ENCODE measurements around the gene TYW1.
"Not testable (repeated sequence)": the region's sequence is repeated elsewhere in the genome, so short reads cannot be mapped to it uniquely, and the experiment has no call there.

Gene TYW1

GRCh38 chr7:67111342-67111741, 114.7 kb downstream of the TYW1 start:
- H3K9ac ChIP-seq (ENCODE audit: low read depth in 1 of 2, low read length in 2 of 2); H3K27me3 ChIP-seq (ENCODE audit: control insufficient read depth in 2 of 2, insufficient read depth in 2 of 2, low read length in 2 of 2); H3K9me3 ChIP-seq (ENCODE audit: control insufficient read depth in 2 of 2, low read length in 2 of 2); H3K4me1 ChIP-seq (ENCODE audit: control insufficient read depth in 2 of 2, insufficient read depth in 2 of 2, low read length in 2 of 2); H3K36me3 ChIP-seq (ENCODE audit: control insufficient read depth in 2 of 2, insufficient read depth in 2 of 2, low read length in 2 of 2); H3K27ac ChIP-seq (ENCODE audit: low read depth in 2 of 2, low read length in 2 of 2); H3K4me3 ChIP-seq (ENCODE audit: low read length in 2 of 2): not testable (repeated sequence)

- not testable (repeated sequence) for H3K27ac ChIP-seq (ENCODE audit: low read depth in 2 of 2, low read length in 2 of 2); H3K9ac ChIP-seq (ENCODE audit: low read depth in 1 of 2, low read length in 2 of 2); H3K36me3 ChIP-seq (ENCODE audit: control insufficient read depth in 2 of 2, insufficient read depth in 2 of 2, low read length in 2 of 2); H3K4me3 ChIP-seq (ENCODE audit: low read length in 2 of 2); H3K27me3 ChIP-seq (ENCODE audit: control insufficient read depth in 2 of 2, insufficient read depth in 2 of 2, low read length in 2 of 2); H3K4me1 ChIP-seq (ENCODE audit: control insufficient read depth in 2 of 2, insufficient read depth in 2 of 2, low read length in 2 of 2); H3K9me3 ChIP-seq (ENCODE audit: control insufficient read depth in 2 of 2, low read length in 2 of 2)
Measured at GRCh38 chr7:67114483-67115246, 118.0 kb downstream of the TYW1 start.

GRCh38 chr7:67120491-67120890, 123.9 kb downstream of the TYW1 start:
- H3K36me3 ChIP-seq (ENCODE audit: control insufficient read depth in 2 of 2, insufficient read depth in 2 of 2, low read length in 2 of 2); H3K27me3 ChIP-seq (ENCODE audit: control insufficient read depth in 2 of 2, insufficient read depth in 2 of 2, low read length in 2 of 2); H3K27ac ChIP-seq (ENCODE audit: low read depth in 2 of 2, low read length in 2 of 2); H3K4me1 ChIP-seq (ENCODE audit: control insufficient read depth in 2 of 2, insufficient read depth in 2 of 2, low read length in 2 of 2); H3K9me3 ChIP-seq (ENCODE audit: control insufficient read depth in 2 of 2, low read length in 2 of 2); H3K4me3 ChIP-seq (ENCODE audit: low read length in 2 of 2); H3K9ac ChIP-seq (ENCODE audit: low read depth in 1 of 2, low read length in 2 of 2): not testable (repeated sequence)

GRCh38 chr7:67128257-67128656, 131.6 kb downstream of the TYW1 start:
- not testable (repeated sequence) for H3K27me3 ChIP-seq (ENCODE audit: control insufficient read depth in 2 of 2, insufficient read depth in 2 of 2, low read length in 2 of 2); H3K4me3 ChIP-seq (ENCODE audit: low read length in 2 of 2); H3K27ac ChIP-seq (ENCODE audit: low read depth in 2 of 2, low read length in 2 of 2); H3K4me1 ChIP-seq (ENCODE audit: control insufficient read depth in 2 of 2, insufficient read depth in 2 of 2, low read length in 2 of 2); H3K9ac ChIP-seq (ENCODE audit: low read depth in 1 of 2, low read length in 2 of 2); H3K36me3 ChIP-seq (ENCODE audit: control insufficient read depth in 2 of 2, insufficient read depth in 2 of 2, low read length in 2 of 2); H3K9me3 ChIP-seq (ENCODE audit: control insufficient read depth in 2 of 2, low read length in 2 of 2)

GRCh38 chr7:67130766-67131165, 134.1 kb downstream of the TYW1 start:
- H3K4me3 ChIP-seq (ENCODE audit: low read length in 2 of 2); H3K27ac ChIP-seq (ENCODE audit: low read depth in 2 of 2, low read length in 2 of 2); H3K9me3 ChIP-seq (ENCODE audit: control insufficient read depth in 2 of 2, low read length in 2 of 2); H3K27me3 ChIP-seq (ENCODE audit: control insufficient read depth in 2 of 2, insufficient read depth in 2 of 2, low read length in 2 of 2); H3K9ac ChIP-seq (ENCODE audit: low read depth in 1 of 2, low read length in 2 of 2); H3K4me1 ChIP-seq (ENCODE audit: control insufficient read depth in 2 of 2, insufficient read depth in 2 of 2, low read length in 2 of 2); H3K36me3 ChIP-seq (ENCODE audit: control insufficient read depth in 2 of 2, insufficient read depth in 2 of 2, low read length in 2 of 2): not testable (repeated sequence)

GRCh38 chr7:67134912-67135311, 138.3 kb downstream of the TYW1 start:
- not testable (repeated sequence) for H3K27ac ChIP-seq (ENCODE audit: low read depth in 2 of 2, low read length in 2 of 2); H3K4me1 ChIP-seq (ENCODE audit: control insufficient read depth in 2 of 2, insufficient read depth in 2 of 2, low read length in 2 of 2); H3K27me3 ChIP-seq (ENCODE audit: control insufficient read depth in 2 of 2, insufficient read depth in 2 of 2, low read length in 2 of 2); H3K4me3 ChIP-seq (ENCODE audit: low read length in 2 of 2); H3K9ac ChIP-seq (ENCODE audit: low read depth in 1 of 2, low read length in 2 of 2); H3K9me3 ChIP-seq (ENCODE audit: control insufficient read depth in 2 of 2, low read length in 2 of 2); H3K36me3 ChIP-seq (ENCODE audit: control insufficient read depth in 2 of 2, insufficient read depth in 2 of 2, low read length in 2 of 2)

GRCh38 chr7:67135617-67136486, 139.2 kb downstream of the TYW1 start:
- H3K4me3 ChIP-seq (ENCODE audit: low read length in 2 of 2); H3K36me3 ChIP-seq (ENCODE audit: control insufficient read depth in 2 of 2, insufficient read depth in 2 of 2, low read length in 2 of 2): not testable (repeated sequence)

GRCh38 chr7:67137489-67137888, 140.9 kb downstream of the TYW1 start:
- not testable (repeated sequence) for H3K27ac ChIP-seq (ENCODE audit: low read depth in 2 of 2, low read length in 2 of 2); H3K9me3 ChIP-seq (ENCODE audit: control insufficient read depth in 2 of 2, low read length in 2 of 2)

More at GRCh38 chr7:67135617-67136486, 139.2 kb downstream of the TYW1 start:
- not testable (repeated sequence) for H3K9me3 ChIP-seq (ENCODE audit: control insufficient read depth in 2 of 2, low read length in 2 of 2); H3K4me1 ChIP-seq (ENCODE audit: control insufficient read depth in 2 of 2, insufficient read depth in 2 of 2, low read length in 2 of 2); H3K27me3 ChIP-seq (ENCODE audit: control insufficient read depth in 2 of 2, insufficient read depth in 2 of 2, low read length in 2 of 2); H3K27ac ChIP-seq (ENCODE audit: low read depth in 2 of 2, low read length in 2 of 2); H3K9ac ChIP-seq (ENCODE audit: low read depth in 1 of 2, low read length in 2 of 2)

GRCh38 chr7:67139876-67140275, 143.2 kb downstream of the TYW1 start:
- H3K9ac ChIP-seq (ENCODE audit: low read depth in 1 of 2, low read length in 2 of 2); H3K9me3 ChIP-seq (ENCODE audit: control insufficient read depth in 2 of 2, low read length in 2 of 2); H3K4me3 ChIP-seq (ENCODE audit: low read length in 2 of 2); H3K27me3 ChIP-seq (ENCODE audit: control insufficient read depth in 2 of 2, insufficient read depth in 2 of 2, low read length in 2 of 2); H3K4me1 ChIP-seq (ENCODE audit: control insufficient read depth in 2 of 2, insufficient read depth in 2 of 2, low read length in 2 of 2); H3K27ac ChIP-seq (ENCODE audit: low read depth in 2 of 2, low read length in 2 of 2); H3K36me3 ChIP-seq (ENCODE audit: control insufficient read depth in 2 of 2, insufficient read depth in 2 of 2, low read length in 2 of 2): not testable (repeated sequence)

More at GRCh38 chr7:67137489-67137888, 140.9 kb downstream of the TYW1 start:
- H3K4me1 ChIP-seq (ENCODE audit: control insufficient read depth in 2 of 2, insufficient read depth in 2 of 2, low read length in 2 of 2); H3K9ac ChIP-seq (ENCODE audit: low read depth in 1 of 2, low read length in 2 of 2); H3K36me3 ChIP-seq (ENCODE audit: control insufficient read depth in 2 of 2, insufficient read depth in 2 of 2, low read length in 2 of 2); H3K4me3 ChIP-seq (ENCODE audit: low read length in 2 of 2); H3K27me3 ChIP-seq (ENCODE audit: control insufficient read depth in 2 of 2, insufficient read depth in 2 of 2, low read length in 2 of 2): not testable (repeated sequence)

- not testable (repeated sequence) for H3K9ac ChIP-seq (ENCODE audit: low read depth in 1 of 2, low read length in 2 of 2); H3K36me3 ChIP-seq (ENCODE audit: control insufficient read depth in 2 of 2, insufficient read depth in 2 of 2, low read length in 2 of 2); H3K4me1 ChIP-seq (ENCODE audit: control insufficient read depth in 2 of 2, insufficient read depth in 2 of 2, low read length in 2 of 2); H3K4me3 ChIP-seq (ENCODE audit: low read length in 2 of 2); H3K9me3 ChIP-seq (ENCODE audit: control insufficient read depth in 2 of 2, low read length in 2 of 2); H3K27me3 ChIP-seq (ENCODE audit: control insufficient read depth in 2 of 2, insufficient read depth in 2 of 2, low read length in 2 of 2); H3K27ac ChIP-seq (ENCODE audit: low read depth in 2 of 2, low read length in 2 of 2)
Measured at GRCh38 chr7:67141001-67141400, 144.4 kb downstream of the TYW1 start.
